Osteoblast (primary cell): Measurements from ENCODE around the gene PRSS36. TPM values are rescaled to one million over a fixed set of nuclear protein-coding genes. Genes with fewer than 3 reads are reported as not detected.

Experiments used
- DNase-seq: peaks from one replicate; pipeline ENCODE4 v3.0.0; 2011; ENCODE audit warnings: low spot score, mixed read lengths; ENCODE audit not compliant: insufficient read length; ENCODE audit errors: missing footprints
- H2AFZ ChIP-seq: 2 replicates; pipeline ENCODE4 v1.6.0; 2011; ENCODE audit warnings: mild to moderate bottlenecking, low read length
- H3K27ac ChIP-seq: 2 replicates; pipeline ENCODE4 v1.5.1; 2011; ENCODE audit warnings: mild to moderate bottlenecking, low read depth, low read length, moderate library complexity
- H3K27me3 ChIP-seq: 2 replicates; pipeline ENCODE4 v1.6.0; 2012; ENCODE audit warnings: mild to moderate bottlenecking, control low read depth, inconsistent platforms, low read length, moderate library complexity; ENCODE audit not compliant: insufficient read depth
- H3K36me3 ChIP-seq: 2 replicates; pipeline ENCODE4 v1.5.1; 2011; ENCODE audit warnings: mild to moderate bottlenecking, low read length, control low read depth, moderate library complexity; ENCODE audit not compliant: insufficient read depth
- H3K4me1 ChIP-seq: 2 replicates; pipeline ENCODE4 v1.5.1; 2011; ENCODE audit warnings: mild to moderate bottlenecking, low read length, control low read depth, moderate library complexity; ENCODE audit not compliant: insufficient read depth
- H3K4me2 ChIP-seq: 2 replicates; pipeline ENCODE4 v1.6.0; 2011; ENCODE audit warnings: mild to moderate bottlenecking, low read length; ENCODE audit not compliant: insufficient read depth
- H3K4me3 ChIP-seq: fragments of 200-600 bp; sonication (generic); 3 replicates; pipeline ENCODE4 v1.5.1; 2012; ENCODE audit warnings: mild to moderate bottlenecking, low read length, inconsistent platforms; ENCODE audit not compliant: insufficient read depth
- H3K79me2 ChIP-seq: 2 replicates; pipeline ENCODE4 v1.6.0; 2012; ENCODE audit warnings: mild to moderate bottlenecking, low read length, control low read depth, inconsistent platforms; ENCODE audit not compliant: insufficient read depth
- H3K9me3 ChIP-seq: 2 replicates; pipeline ENCODE4 v1.5.1; 2011; ENCODE audit warnings: low read depth, low read length, control low read depth
- H4K20me1 ChIP-seq: 2 replicates; pipeline ENCODE4 v1.6.0; 2012; ENCODE audit warnings: mild to moderate bottlenecking, low read length, control low read depth; ENCODE audit not compliant: insufficient read depth
- CTCF ChIP-seq: IDR thresholded peaks from 2 replicates; pipeline ENCODE4 v1.5.1; 2011; ENCODE audit warnings: mild to moderate bottlenecking, low read depth, low read length, moderate library complexity; ENCODE audit errors: extremely low read depth
- total RNA-seq: library from RNA; depleted of rRNA; stranded (reverse); fragments of >200 nt; gene quantifications from 2 replicates; pipeline ENCODE4 v1.2.3, GENCODE V29; 2012

Gene PRSS36
- total RNA-seq, 1 donor: not detected

- H2AFZ ChIP-seq: no peak overlapping the region
- DNase-seq: no peak
- H3K4me1 ChIP-seq: peaks cover 4% of the 10 kb centered on the region
- no peaks in the 10 kb centered on the region for H3K9me3 ChIP-seq
- no peak overlapping the region for H3K4me3 ChIP-seq
- no peak overlapping the region for H3K27ac ChIP-seq
- peaks cover 99% of the 10 kb centered on the region for H3K36me3 ChIP-seq
- peaks cover 68% of the 10 kb centered on the region for H4K20me1 ChIP-seq
- no peak for TF ChIP-seq CTCF
- H3K79me2 ChIP-seq: peaks cover 79% of the 10 kb centered on the region
- H3K27me3 ChIP-seq: no peaks in the 10 kb centered on the region
- H3K4me2 ChIP-seq: no peak overlapping the region
Measured at GRCh38 chr16:31189412-31189778, 39.5 kb upstream of the PRSS36 start.

GRCh38 chr16:31188450-31189411 lies 38.9 kb upstream of the PRSS36 start:
- Histone ChIP-seq H3K36me3 (peaks cover 99% of the 10 kb centered on the region), H3K27me3 (no peaks in the 10 kb centered on the region), H3K4me3 (no peak overlapping the region), H3K79me2 (peaks cover 85% of the 10 kb centered on the region), H2AFZ (no peak overlapping the region), H3K4me2 (no peak overlapping the region), H3K27ac (peak overlapping the region; percentile 6), H4K20me1 (peaks cover 70% of the 10 kb centered on the region), H3K9me3 (no peaks in the 10 kb centered on the region), H3K4me1 (peaks cover 9% of the 10 kb centered on the region)
- DNase-seq: no peak
- no peak for TF ChIP-seq CTCF

DNA sequence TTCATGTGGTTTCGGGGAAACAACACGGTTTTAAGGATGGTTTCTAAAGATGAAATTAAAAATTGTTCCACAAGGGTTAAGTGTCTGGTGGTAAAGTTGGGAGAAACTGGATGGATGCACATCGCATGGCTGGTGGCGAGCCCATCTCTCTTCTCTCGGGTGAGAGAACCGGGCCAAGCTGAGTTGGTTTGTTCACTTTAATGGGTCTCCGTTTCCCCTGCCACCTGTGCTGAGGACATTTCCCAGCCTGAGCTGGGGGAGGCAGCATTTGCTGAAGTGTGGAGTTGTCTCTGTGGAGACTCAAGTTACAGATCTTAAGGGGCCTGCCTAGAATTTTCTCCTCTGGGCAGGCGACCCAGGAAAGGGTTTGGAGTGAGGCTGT lies 37.9 kb upstream of the PRSS36 start:
- Histone ChIP-seq H3K79me2 (peaks cover 90% of the 10 kb centered on the region), H3K27me3 (no peaks in the 10 kb centered on the region), H3K4me2 (no peak overlapping the region), H3K4me1 (peaks cover 18% of the 10 kb centered on the region), H3K27ac (no peak overlapping the region), H3K9me3 (no peaks in the 10 kb centered on the region), H3K36me3 (peaks cover 99% of the 10 kb centered on the region), H4K20me1 (peaks cover 73% of the 10 kb centered on the region), H2AFZ (no peak overlapping the region), H3K4me3 (no peak overlapping the region)
- TF ChIP-seq CTCF: no peak
- DNase-seq: peak; percentile 64

- Histone ChIP-seq H3K36me3 (peaks cover 100% of the 10 kb centered on the region), H3K4me2 (no peak overlapping the region), H3K79me2 (peaks cover 96% of the 10 kb centered on the region)
Measured at GRCh38 chr16:31186930-31187807, 37.3 kb upstream of the PRSS36 start.

More at GRCh38 chr16:31186930-31187807, 37.3 kb upstream of the PRSS36 start:
- H4K20me1 ChIP-seq: peaks cover 79% of the 10 kb centered on the region
- H3K27ac ChIP-seq: no peak overlapping the region
- no peak overlapping the region for H3K4me3 ChIP-seq
- no peak overlapping the region for H2AFZ ChIP-seq
- DNase-seq: no peak
- no peaks in the 10 kb centered on the region for H3K27me3 ChIP-seq
- no peaks in the 10 kb centered on the region for H3K9me3 ChIP-seq
- peaks cover 24% of the 10 kb centered on the region for H3K4me1 ChIP-seq
- TF ChIP-seq CTCF: no peak
